HCT116 (cell line): Measurements from ENCODE around the gene AEBP2. TPM values are rescaled to one million over a fixed set of nuclear protein-coding genes. Genes with fewer than 3 reads are reported as not detected.

Source experiments
- ATAC-seq: fragments of 200-7000 bp; cut with Tn5 transposase; 2 replicates; pipeline ENCODE4 v1.9.1; 2020; ENCODE audit warnings: mild to moderate bottlenecking, moderate library complexity
- BruUV-seq: library from RNA; stranded (reverse); fragments of 400-500 nt; replicated peaks from 2 replicates; lab custom pipeline; 2021; lab: Mats Ljungman, UMichigan
- CTCF ChIA-PET: fragments of 300-600 bp; sonication (Branson Sonifier 250); formaldehyde crosslinking; loops from one replicate; lab custom pipeline; 2021; ENCODE audit warnings: antibody characterized with exemption; lab: Charles Lee
- POLR2A ChIA-PET: fragments of 300-600, 350-600 bp; sonication (Branson Sonifier 250); formaldehyde crosslinking; loops from one replicate; lab custom pipeline; 2021; ENCODE audit warnings: antibody characterized with exemption; lab: Charles Lee
- RAD21 ChIA-PET, 2 experiments: fragments of 300-600 bp; sonication (Branson Sonifier 250); formaldehyde crosslinking; loops; one replicate each; lab custom pipeline; 2023; ENCODE audit warnings: low total read pairs in 2 of 2; ENCODE audit not compliant: uncharacterized antibody in 2 of 2, unreplicated experiment in 2 of 2, low non-redundant PET in 1 of 2; lab: Charles Lee
- DNase-seq: peaks from one replicate; pipeline ENCODE4 v3.0.0-alpha.2; 2010; ENCODE audit warnings: low read depth, low spot score
- H2AFZ ChIP-seq: fragments of 200-600 bp; shearing (Covaris generic), sonication (generic); 2 replicates; pipeline ENCODE4 v1.6.1; 2017; ENCODE audit warnings: low read depth, mixed run types, mixed read lengths, antibody characterized with exemption, low read length; ENCODE audit not compliant: poor library complexity, severe bottlenecking
- H3K27ac ChIP-seq: 2 replicates; pipeline ENCODE4 v1.5.1; 2012; ENCODE audit warnings: low read depth, low read length
- H3K27me3 ChIP-seq: fragments of 200-600 bp; sonication (generic); 2 replicates; pipeline ENCODE4 v1.6.1; 2016; ENCODE audit warnings: mixed run types, low read length, mixed read lengths; ENCODE audit not compliant: insufficient read depth
- H3K36me3 ChIP-seq, 2 experiments: fragments of 200-500 bp in 1 of 2; fragments of 200-600 bp in 1 of 2; sonication (Bioruptor generic) in 1 of 2; sonication (generic) in 1 of 2; 2 replicates each; pipeline versions ENCODE4 v1.5.1 to v1.6.1; 2014 to 2016; ENCODE audit warnings: low read length in 2 of 2, inconsistent platforms in 1 of 2, mixed read lengths in 1 of 2, mixed run types in 1 of 2; ENCODE audit not compliant: insufficient read depth in 2 of 2, control insufficient read depth in 1 of 2
- H3K4me1 ChIP-seq, 2 experiments: fragments of 200-600 bp in 1 of 2; sonication (generic) in 1 of 2; 2 replicates each; pipeline versions ENCODE4 v1.5.1 to v1.6.1; 2012 to 2017; ENCODE audit warnings: low read length in 2 of 2, inconsistent platforms in 1 of 2, mild to moderate bottlenecking in 1 of 2, mixed read lengths in 1 of 2, mixed run types in 1 of 2, moderate library complexity in 1 of 2; ENCODE audit not compliant: insufficient read depth in 2 of 2, control insufficient read depth in 1 of 2
- H3K4me2 ChIP-seq: fragments of 200-600 bp; sonication (generic); 2 replicates; pipeline ENCODE4 v1.6.1; 2017; ENCODE audit warnings: mixed run types, low read length, mixed read lengths
- H3K4me3 ChIP-seq, 2 experiments: fragments of 200-600 bp in 1 of 2; sonication (generic) in 1 of 2; replicated peaks in 1 of 2; 2 replicates each; pipeline ENCODE4 v1.5.1; 2011 to 2016; ENCODE audit warnings: low read length in 2 of 2, control low read depth in 1 of 2, low read depth in 1 of 2, mild to moderate bottlenecking in 1 of 2, mixed read lengths in 1 of 2, mixed run types in 1 of 2
- H3K79me2 ChIP-seq: fragments of 200-600 bp; sonication (generic); 2 replicates; pipeline ENCODE4 v1.6.1; 2017; ENCODE audit warnings: mild to moderate bottlenecking, mixed run types, low read length, moderate library complexity, mixed read lengths; ENCODE audit not compliant: insufficient read depth
- H3K9ac ChIP-seq: fragments of 200-600 bp; sonication (generic); 2 replicates; pipeline ENCODE4 v1.6.1; 2016; ENCODE audit warnings: low read length, mixed read lengths
- H3K9me2 ChIP-seq: fragments of 200-600 bp; sonication (generic), shearing (Covaris generic); 2 replicates; pipeline ENCODE4 v1.6.1; 2017; ENCODE audit warnings: mixed run types, mild to moderate bottlenecking, moderate library complexity; ENCODE audit not compliant: insufficient read depth
- H3K9me3 ChIP-seq, 2 experiments: fragments of 200-500 bp in 1 of 2; fragments of 200-600 bp in 1 of 2; sonication (Bioruptor generic) in 1 of 2; sonication (generic) in 1 of 2; 2 replicates each; pipeline ENCODE4 v1.6.1; 2014 to 2017; ENCODE audit warnings: low read length in 2 of 2, mixed read lengths in 2 of 2, inconsistent platforms in 1 of 2, low read depth in 1 of 2, mild to moderate bottlenecking in 1 of 2, mixed run types in 1 of 2, moderate library complexity in 1 of 2; ENCODE audit not compliant: control insufficient read depth in 1 of 2, insufficient read depth in 1 of 2
- H4K20me1 ChIP-seq: fragments of 200-600 bp; sonication (generic), shearing (Covaris generic); 2 replicates; pipeline ENCODE4 v1.6.1; 2017; ENCODE audit warnings: mixed run types, mild to moderate bottlenecking, moderate library complexity; ENCODE audit not compliant: insufficient read depth
- CBX3 ChIP-seq: IDR thresholded peaks from 2 replicates; pipeline ENCODE4 v1.6.1; 2012; ENCODE audit warnings: low read depth
- CEBPB ChIP-seq: IDR thresholded peaks from 2 replicates; pipeline ENCODE4 v1.6.1; 2012; ENCODE audit warnings: low read depth
- EZH2phosphoT487 ChIP-seq: fragments of 200-600 bp; IDR thresholded peaks from 2 replicates; pipeline ENCODE4 v1.6.1; 2018; ENCODE audit warnings: antibody characterized with exemption, borderline replicate concordance
- JUND ChIP-seq: IDR thresholded peaks from 2 replicates; pipeline ENCODE4 v1.6.1; 2012
- POLR2A ChIP-seq: IDR thresholded peaks from 2 replicates; pipeline ENCODE4 v1.7.0; 2011; ENCODE audit warnings: borderline replicate concordance; ENCODE audit not compliant: insufficient read depth, insufficient read length; ENCODE audit errors: extremely low read depth
- RAD21 ChIP-seq: IDR thresholded peaks from 2 replicates; pipeline ENCODE4 v1.6.1; 2012; ENCODE audit warnings: low read depth, mild to moderate bottlenecking
- SIN3A ChIP-seq: IDR thresholded peaks from 2 replicates; pipeline ENCODE4 v1.6.1; 2012; ENCODE audit warnings: low read depth
- SP1 ChIP-seq: IDR thresholded peaks from 2 replicates; pipeline ENCODE4 v1.6.1; 2012; ENCODE audit warnings: low read depth
- SRF ChIP-seq: IDR thresholded peaks from 2 replicates; pipeline ENCODE4 v1.6.1; 2012; ENCODE audit warnings: low read depth
- ZBTB33 ChIP-seq: IDR thresholded peaks from 2 replicates; pipeline ENCODE4 v1.6.1; 2011; ENCODE audit warnings: mild to moderate bottlenecking, low read length, moderate library complexity; ENCODE audit not compliant: insufficient replicate concordance; ENCODE audit errors: extremely low read depth
- ZNF274 ChIP-seq: fragments of 200-500 bp; sonication (Bioruptor generic); IDR thresholded peaks from 2 replicates; pipeline ENCODE4 v1.6.1; 2014; ENCODE audit warnings: mild to moderate bottlenecking, low read depth, low read length, inconsistent platforms
- intact Hi-C: fragments of 100-400 bp; cut with micrococcal nuclease; formaldehyde crosslinking; loops from 2 replicates; pipeline ENCODE4 v1.10.0; 2022
- total RNA-seq: library from RNA; stranded (reverse); gene quantifications from one replicate; pipeline ENCODE4 v1.2.1, GENCODE V29; 2021; ENCODE audit not compliant: unreplicated experiment
- TF ChIP-seq, protein P1 (sequence below): IDR thresholded peaks from 2 replicates; pipeline ENCODE4 v1.6.1; 2012; ENCODE audit warnings: low read depth
- TF ChIP-seq, protein P2 (sequence below): IDR thresholded peaks from 2 replicates; pipeline ENCODE4 v1.6.1; 2012

AEBP2 gene
- total RNA-seq, 1 experiment from 2014 or later: 44.6 TPM

- TF ChIP-seq ZNF274 (no peak), SP1 (no peak)
- TF ChIP-seq, all 23 proteins: peak for 0
These were observed 113.9 kb downstream of the AEBP2 start (continued) for GRCh38 chr12:19553175-19553574.

DNA sequence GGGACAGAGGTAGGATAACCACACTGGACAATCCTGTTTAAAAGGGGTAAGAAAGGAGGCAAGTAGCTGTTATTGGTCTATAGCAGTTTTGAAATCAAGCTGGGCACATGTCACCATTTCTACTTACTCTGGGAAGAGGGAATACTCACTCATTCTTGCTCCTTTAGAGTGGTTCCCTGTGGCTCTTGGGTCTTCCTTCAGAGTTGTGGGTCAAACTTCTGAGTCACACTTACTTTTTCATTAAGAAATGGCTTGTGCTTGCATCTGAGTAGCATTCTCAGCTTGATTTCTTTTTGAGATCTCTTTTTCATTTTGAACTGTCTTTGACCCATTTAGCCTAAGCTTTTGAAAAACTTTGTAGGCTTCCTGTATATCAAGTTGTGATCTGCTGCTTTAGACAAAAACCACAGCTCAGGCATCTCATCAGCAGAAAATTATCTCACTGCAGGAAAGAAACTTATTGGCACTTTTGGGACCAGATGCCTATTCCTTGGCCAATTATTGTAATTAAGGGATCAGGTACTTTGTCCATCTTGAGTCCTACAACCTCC, 122.2 kb downstream of the AEBP2 start:
- H2AFZ ChIP-seq: no peak overlapping the region
- no peak overlapping the region for H3K9ac ChIP-seq
- H3K79me2 ChIP-seq: no peaks in the 10 kb centered on the region
- H3K9me3 ChIP-seq: no peaks in the 10 kb centered on the region
- H3K4me3 ChIP-seq: no peak overlapping the region
- no peaks in the 10 kb centered on the region for H3K36me3 ChIP-seq
- POLR2A ChIA-PET: no interaction called here
- no peak for ATAC-seq
- H3K27ac ChIP-seq: no peak overlapping the region
- no peaks in the 10 kb centered on the region for H3K9me2 ChIP-seq
- no peaks in the 10 kb centered on the region for H3K27me3 ChIP-seq
- TF ChIP-seq SP1 (no peak), CBX3 (no peak), CEBPB (no peak), SRF (no peak), SIN3A (no peak), ZBTB33 (no peak), EZH2phosphoT487 (no peak), JUND (no peak), POLR2A (no peak), RAD21 (no peak)
- TF ChIP-seq, protein P1, sequence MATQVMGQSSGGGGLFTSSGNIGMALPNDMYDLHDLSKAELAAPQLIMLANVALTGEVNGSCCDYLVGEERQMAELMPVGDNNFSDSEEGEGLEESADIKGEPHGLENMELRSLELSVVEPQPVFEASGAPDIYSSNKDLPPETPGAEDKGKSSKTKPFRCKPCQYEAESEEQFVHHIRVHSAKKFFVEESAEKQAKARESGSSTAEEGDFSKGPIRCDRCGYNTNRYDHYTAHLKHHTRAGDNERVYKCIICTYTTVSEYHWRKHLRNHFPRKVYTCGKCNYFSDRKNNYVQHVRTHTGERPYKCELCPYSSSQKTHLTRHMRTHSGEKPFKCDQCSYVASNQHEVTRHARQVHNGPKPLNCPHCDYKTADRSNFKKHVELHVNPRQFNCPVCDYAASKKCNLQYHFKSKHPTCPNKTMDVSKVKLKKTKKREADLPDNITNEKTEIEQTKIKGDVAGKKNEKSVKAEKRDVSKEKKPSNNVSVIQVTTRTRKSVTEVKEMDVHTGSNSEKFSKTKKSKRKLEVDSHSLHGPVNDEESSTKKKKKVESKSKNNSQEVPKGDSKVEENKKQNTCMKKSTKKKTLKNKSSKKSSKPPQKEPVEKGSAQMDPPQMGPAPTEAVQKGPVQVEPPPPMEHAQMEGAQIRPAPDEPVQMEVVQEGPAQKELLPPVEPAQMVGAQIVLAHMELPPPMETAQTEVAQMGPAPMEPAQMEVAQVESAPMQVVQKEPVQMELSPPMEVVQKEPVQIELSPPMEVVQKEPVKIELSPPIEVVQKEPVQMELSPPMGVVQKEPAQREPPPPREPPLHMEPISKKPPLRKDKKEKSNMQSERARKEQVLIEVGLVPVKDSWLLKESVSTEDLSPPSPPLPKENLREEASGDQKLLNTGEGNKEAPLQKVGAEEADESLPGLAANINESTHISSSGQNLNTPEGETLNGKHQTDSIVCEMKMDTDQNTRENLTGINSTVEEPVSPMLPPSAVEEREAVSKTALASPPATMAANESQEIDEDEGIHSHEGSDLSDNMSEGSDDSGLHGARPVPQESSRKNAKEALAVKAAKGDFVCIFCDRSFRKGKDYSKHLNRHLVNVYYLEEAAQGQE: no peak
- TF ChIP-seq, protein P2, sequence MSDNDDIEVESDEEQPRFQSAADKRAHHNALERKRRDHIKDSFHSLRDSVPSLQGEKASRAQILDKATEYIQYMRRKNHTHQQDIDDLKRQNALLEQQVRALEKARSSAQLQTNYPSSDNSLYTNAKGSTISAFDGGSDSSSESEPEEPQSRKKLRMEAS: no peak
- TF ChIP-seq, all 23 proteins: peak for 0
- Histone ChIP-seq H3K4me2 (no peak overlapping the region), H4K20me1 (no peaks in the 10 kb centered on the region), H3K4me1 (no peaks in the 10 kb centered on the region)
- ChIA-PET CTCF (no interaction called here), RAD21 (no interaction called here)
- intact Hi-C loops: no loop called here
- no TSS peak for BruUV-seq
- DNase-seq: no peak
